GM12801 (cell line): ENCODE data around the gene ENPP7.

Source experiments
- CTCF ChIP-seq: IDR thresholded peaks from one replicate; pipeline ENCODE4 v1.5.1; 2011; ENCODE audit warnings: control low read depth; ENCODE audit not compliant: insufficient read length; ENCODE audit errors: extremely low read depth

ENPP7 gene

GRCh38 chr17:79737922-79738578 lies 7.3 kb downstream of the ENPP7 start:
- no peak for TF ChIP-seq CTCF

- TF ChIP-seq CTCF: no peak
Observed at GRCh38 chr17:79738643-79739042, 7.9 kb downstream of the ENPP7 start.

GRCh38 chr17:79739148-79740062 lies 8.7 kb downstream of the ENPP7 start:
- no peak for TF ChIP-seq CTCF

GRCh38 chr17:79740413-79740812 lies 9.7 kb downstream of the ENPP7 start:
- no peak for TF ChIP-seq CTCF

- TF ChIP-seq CTCF: no peak
Observed at GRCh38 chr17:79741401-79741750, 10.6 kb downstream of the ENPP7 start.

GRCh38 chr17:79741751-79742588 lies 11.2 kb downstream of the ENPP7 start:
- TF ChIP-seq CTCF: no peak

GRCh38 chr17:79742589-79742918 lies 11.8 kb downstream of the ENPP7 start:
- TF ChIP-seq CTCF: no peak
